Osteoblast (primary cell): ENCODE results near the gene NEGR1. TPM values are rescaled to one million over a fixed set of nuclear protein-coding genes. Genes with fewer than 3 reads are reported as not detected.

Experiments
- DNase-seq: peaks from one replicate; pipeline ENCODE4 v3.0.0; 2011; ENCODE audit warnings: low spot score, mixed read lengths; ENCODE audit not compliant: insufficient read length; ENCODE audit errors: missing footprints
- H2AFZ ChIP-seq: 2 replicates; pipeline ENCODE4 v1.6.0; 2011; ENCODE audit warnings: mild to moderate bottlenecking, low read length
- H3K27ac ChIP-seq: 2 replicates; pipeline ENCODE4 v1.5.1; 2011; ENCODE audit warnings: mild to moderate bottlenecking, low read depth, low read length, moderate library complexity
- H3K27me3 ChIP-seq: 2 replicates; pipeline ENCODE4 v1.6.0; 2012; ENCODE audit warnings: mild to moderate bottlenecking, control low read depth, inconsistent platforms, low read length, moderate library complexity; ENCODE audit not compliant: insufficient read depth
- H3K36me3 ChIP-seq: 2 replicates; pipeline ENCODE4 v1.5.1; 2011; ENCODE audit warnings: mild to moderate bottlenecking, low read length, control low read depth, moderate library complexity; ENCODE audit not compliant: insufficient read depth
- H3K4me1 ChIP-seq: 2 replicates; pipeline ENCODE4 v1.5.1; 2011; ENCODE audit warnings: mild to moderate bottlenecking, low read length, control low read depth, moderate library complexity; ENCODE audit not compliant: insufficient read depth
- H3K4me2 ChIP-seq: 2 replicates; pipeline ENCODE4 v1.6.0; 2011; ENCODE audit warnings: mild to moderate bottlenecking, low read length; ENCODE audit not compliant: insufficient read depth
- H3K4me3 ChIP-seq: fragments of 200-600 bp; sonication (generic); 3 replicates; pipeline ENCODE4 v1.5.1; 2012; ENCODE audit warnings: mild to moderate bottlenecking, low read length, inconsistent platforms; ENCODE audit not compliant: insufficient read depth
- H3K79me2 ChIP-seq: 2 replicates; pipeline ENCODE4 v1.6.0; 2012; ENCODE audit warnings: mild to moderate bottlenecking, low read length, control low read depth, inconsistent platforms; ENCODE audit not compliant: insufficient read depth
- H3K9me3 ChIP-seq: 2 replicates; pipeline ENCODE4 v1.5.1; 2011; ENCODE audit warnings: low read depth, low read length, control low read depth
- H4K20me1 ChIP-seq: 2 replicates; pipeline ENCODE4 v1.6.0; 2012; ENCODE audit warnings: mild to moderate bottlenecking, low read length, control low read depth; ENCODE audit not compliant: insufficient read depth
- total RNA-seq: library from RNA; depleted of rRNA; stranded (reverse); fragments of >200 nt; gene quantifications from 2 replicates; pipeline ENCODE4 v1.2.3, GENCODE V29; 2012
- TF ChIP-seq, protein P1 (sequence below): IDR thresholded peaks from 2 replicates; pipeline ENCODE4 v1.5.1; 2011; ENCODE audit warnings: mild to moderate bottlenecking, low read depth, low read length, moderate library complexity; ENCODE audit errors: extremely low read depth

The NEGR1 gene
- total RNA-seq, 1 donor = 18.1 TPM

DNA sequence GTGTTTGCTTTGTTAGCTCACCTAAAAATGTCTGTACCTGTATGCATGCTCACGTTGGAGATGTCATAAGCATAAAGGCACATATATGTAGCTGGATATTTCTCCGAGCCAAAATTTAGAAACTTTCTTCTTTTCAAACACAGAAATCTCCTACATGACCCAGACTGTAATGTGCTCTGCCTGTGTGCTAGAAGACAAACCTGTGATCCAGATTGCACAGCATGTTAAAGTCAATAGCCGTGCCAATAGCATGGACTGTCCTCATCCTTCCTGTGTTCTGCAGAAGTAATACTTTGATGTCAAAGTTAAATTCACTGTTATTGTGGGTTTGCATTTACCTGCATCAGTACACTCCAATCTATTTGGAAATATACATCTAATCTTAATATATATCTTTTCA lies 855.3 kb downstream of the NEGR1 start:
- H3K4me3 ChIP-seq = no peak overlapping the region
- TF ChIP-seq, protein P1, sequence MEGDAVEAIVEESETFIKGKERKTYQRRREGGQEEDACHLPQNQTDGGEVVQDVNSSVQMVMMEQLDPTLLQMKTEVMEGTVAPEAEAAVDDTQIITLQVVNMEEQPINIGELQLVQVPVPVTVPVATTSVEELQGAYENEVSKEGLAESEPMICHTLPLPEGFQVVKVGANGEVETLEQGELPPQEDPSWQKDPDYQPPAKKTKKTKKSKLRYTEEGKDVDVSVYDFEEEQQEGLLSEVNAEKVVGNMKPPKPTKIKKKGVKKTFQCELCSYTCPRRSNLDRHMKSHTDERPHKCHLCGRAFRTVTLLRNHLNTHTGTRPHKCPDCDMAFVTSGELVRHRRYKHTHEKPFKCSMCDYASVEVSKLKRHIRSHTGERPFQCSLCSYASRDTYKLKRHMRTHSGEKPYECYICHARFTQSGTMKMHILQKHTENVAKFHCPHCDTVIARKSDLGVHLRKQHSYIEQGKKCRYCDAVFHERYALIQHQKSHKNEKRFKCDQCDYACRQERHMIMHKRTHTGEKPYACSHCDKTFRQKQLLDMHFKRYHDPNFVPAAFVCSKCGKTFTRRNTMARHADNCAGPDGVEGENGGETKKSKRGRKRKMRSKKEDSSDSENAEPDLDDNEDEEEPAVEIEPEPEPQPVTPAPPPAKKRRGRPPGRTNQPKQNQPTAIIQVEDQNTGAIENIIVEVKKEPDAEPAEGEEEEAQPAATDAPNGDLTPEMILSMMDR = no peak
- no peaks in the 10 kb centered on the region for H3K79me2 ChIP-seq
- H3K4me2 ChIP-seq = no peak overlapping the region
- H3K9me3 ChIP-seq = no peaks in the 10 kb centered on the region
- no peaks in the 10 kb centered on the region for H3K36me3 ChIP-seq
- no peak overlapping the region for H3K27ac ChIP-seq
- H3K27me3 ChIP-seq = no peaks in the 10 kb centered on the region
- H2AFZ ChIP-seq = no peak overlapping the region
- no peaks in the 10 kb centered on the region for H4K20me1 ChIP-seq
- no peak for DNase-seq
- H3K4me1 ChIP-seq = no peaks in the 10 kb centered on the region

DNA sequence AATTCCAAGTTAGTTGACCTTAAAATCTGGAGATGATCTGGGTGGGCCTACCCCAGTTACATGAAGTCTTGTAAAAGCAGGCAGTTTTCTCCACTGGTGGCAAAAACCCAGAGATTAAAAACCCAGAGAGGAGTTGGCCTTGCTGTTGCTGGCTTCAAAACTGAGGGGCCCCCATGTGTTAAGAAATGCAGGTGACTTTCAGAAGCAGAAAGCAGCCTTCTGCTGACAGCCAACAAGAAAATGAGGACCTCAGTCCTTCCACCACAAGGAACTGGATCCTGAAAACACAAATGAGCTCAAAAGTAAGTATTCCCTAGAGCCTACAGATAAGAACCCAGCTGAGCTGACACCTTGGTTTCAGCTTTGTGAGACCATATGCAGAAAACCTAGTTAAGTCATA lies 857.8 kb downstream of the NEGR1 start:
- Histone ChIP-seq H4K20me1 (no peaks in the 10 kb centered on the region), H2AFZ (no peak overlapping the region), H3K4me2 (no peak overlapping the region), H3K27me3 (no peaks in the 10 kb centered on the region), H3K4me1 (no peaks in the 10 kb centered on the region), H3K27ac (no peak overlapping the region), H3K4me3 (no peak overlapping the region), H3K79me2 (no peaks in the 10 kb centered on the region), H3K36me3 (no peaks in the 10 kb centered on the region), H3K9me3 (no peaks in the 10 kb centered on the region)
- DNase-seq = no peak
- TF ChIP-seq, protein P1 = no peak

DNA sequence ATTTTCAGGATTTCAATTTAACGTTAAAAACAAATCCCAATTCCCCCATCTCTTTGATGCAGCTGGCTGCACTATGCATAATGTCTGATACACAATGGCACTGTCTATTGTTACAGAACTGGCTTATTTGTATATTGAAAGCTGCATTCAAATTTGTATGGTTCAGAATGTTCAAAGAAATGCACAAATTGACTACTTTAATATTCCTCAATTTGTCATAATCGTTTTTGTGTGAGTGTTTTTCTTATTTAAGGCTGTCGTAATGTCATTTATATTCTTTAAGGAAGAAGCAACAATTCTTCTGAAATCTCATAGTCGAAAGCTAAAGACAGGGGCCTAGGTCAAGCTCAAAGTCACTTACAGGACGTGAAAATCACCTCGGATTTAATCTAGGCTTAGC lies 860.1 kb downstream of the NEGR1 start:
- TF ChIP-seq, protein P1 = no peak
- no peaks in the 10 kb centered on the region for H3K36me3 ChIP-seq
- no peaks in the 10 kb centered on the region for H3K79me2 ChIP-seq

DNA sequence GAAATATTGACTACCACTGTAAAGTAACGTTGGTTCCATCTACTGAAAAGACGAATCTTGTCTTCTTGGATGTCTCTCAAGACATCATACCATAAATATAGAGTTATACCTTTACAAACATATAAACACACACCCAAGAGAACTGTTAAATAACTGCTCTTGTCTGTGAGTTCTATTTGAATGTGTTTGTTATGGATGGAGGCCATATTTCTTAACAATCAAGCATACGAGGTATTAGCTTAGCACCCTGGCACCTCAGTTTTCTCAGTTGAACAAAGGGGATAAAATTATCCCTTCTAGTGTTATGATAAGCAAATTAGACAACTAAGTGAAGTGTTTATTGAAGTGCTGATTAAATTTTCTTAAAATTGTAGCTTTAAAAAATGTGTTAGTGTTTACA lies 864.9 kb downstream of the NEGR1 start:
- Histone ChIP-seq H3K4me2 (no peak overlapping the region), H2AFZ (no peak overlapping the region), H3K4me3 (no peak overlapping the region), H3K36me3 (no peaks in the 10 kb centered on the region), H3K79me2 (no peaks in the 10 kb centered on the region), H3K9me3 (no peaks in the 10 kb centered on the region), H3K4me1 (no peaks in the 10 kb centered on the region), H4K20me1 (no peaks in the 10 kb centered on the region), H3K27ac (no peak overlapping the region), H3K27me3 (no peaks in the 10 kb centered on the region)
- no peak for DNase-seq
- TF ChIP-seq, protein P1 = no peak

More for the DNA sequence above, 860.1 kb downstream of the NEGR1 start:
- Histone ChIP-seq H3K9me3 (no peaks in the 10 kb centered on the region), H3K27me3 (no peaks in the 10 kb centered on the region), H2AFZ (no peak overlapping the region), H3K4me1 (no peaks in the 10 kb centered on the region), H3K27ac (no peak overlapping the region), H4K20me1 (no peaks in the 10 kb centered on the region), H3K4me2 (no peak overlapping the region), H3K4me3 (no peak overlapping the region)
- no peak for DNase-seq
